Mucosa of rectum (tissue), 2 donors: ENCODE data around the gene LRRC8D.

Source experiments
- H3K27ac ChIP-seq, 2 donors: one replicate each; pipeline ENCODE4 v1.7.0; 2013; ENCODE audit warnings: inconsistent platforms in 2 of 2, low read depth in 2 of 2, low read length in 2 of 2
- H3K27me3 ChIP-seq, 2 donors: one replicate each; pipeline ENCODE4 v1.7.0; 2013; ENCODE audit warnings: low read length in 2 of 2; ENCODE audit not compliant: control insufficient read depth in 2 of 2, insufficient read depth in 2 of 2
- H3K36me3 ChIP-seq, 2 donors: one replicate each; pipeline ENCODE4 v1.7.0; 2013; ENCODE audit warnings: low read length in 2 of 2; ENCODE audit not compliant: control insufficient read depth in 2 of 2, insufficient read depth in 2 of 2
- H3K4me1 ChIP-seq, 2 donors: one replicate each; pipeline ENCODE4 v1.7.0; 2013; ENCODE audit warnings: low read length in 2 of 2, mild to moderate bottlenecking in 1 of 2; ENCODE audit not compliant: control insufficient read depth in 2 of 2, insufficient read depth in 2 of 2
- H3K4me3 ChIP-seq, 2 donors: one replicate each; pipeline ENCODE4 v1.7.0; 2013; ENCODE audit warnings: low read length in 2 of 2
- H3K9ac ChIP-seq, 2 donors: one replicate each; pipeline ENCODE4 v1.7.0; 2013; ENCODE audit warnings: low read length in 2 of 2, low read depth in 1 of 2, mild to moderate bottlenecking in 1 of 2
- H3K9me3 ChIP-seq, 2 donors: one replicate each; pipeline ENCODE4 v1.7.0; 2013; ENCODE audit warnings: low read length in 2 of 2; ENCODE audit not compliant: control insufficient read depth in 2 of 2
- donor health status: healthy.
- donor health status: Normal muscosa, but diverticular disease.

The LRRC8D gene

GRCh38 chr1:89843273-89844130 is 22.7 kb downstream of the LRRC8D start:
- Histone ChIP-seq H3K27ac (peak overlapping the region; percentile 57 to 77), H3K27me3 (no peaks in the 10 kb centered on the region), H3K4me3 (peak overlapping the region; percentile 86 to 95), H3K4me1 (peaks cover 7 to 12% of the 10 kb centered on the region in 2 donors), H3K36me3 (peaks cover 0 to 3% of the 10 kb centered on the region in 2 donors), H3K9ac (peak overlapping the region; percentile 68 to 72), H3K9me3 (no peaks in the 10 kb centered on the region)

GRCh38 chr1:89844241-89844807 is 23.5 kb downstream of the LRRC8D start:
- no peaks in the 10 kb centered on the region for H3K9me3 ChIP-seq
- peak overlapping the region; percentile 86 to 95 for H3K4me3 ChIP-seq
- H3K27ac ChIP-seq = peak overlapping the region in 1 of 2 donors; percentile 77
- H3K4me1 ChIP-seq = peaks cover 7 to 12% of the 10 kb centered on the region in 2 donors
- H3K27me3 ChIP-seq = no peaks in the 10 kb centered on the region
- peaks cover 0 to 6% of the 10 kb centered on the region in 2 donors for H3K36me3 ChIP-seq
- H3K9ac ChIP-seq = peak overlapping the region; percentile 68 to 72

GRCh38 chr1:89844860-89845259 is 24.0 kb downstream of the LRRC8D start:
- no peak overlapping the region for H3K9ac ChIP-seq
- peaks cover 0 to 6% of the 10 kb centered on the region in 2 donors for H3K36me3 ChIP-seq
- peaks cover 7 to 12% of the 10 kb centered on the region in 2 donors for H3K4me1 ChIP-seq
- no peaks in the 10 kb centered on the region for H3K9me3 ChIP-seq
- no peak overlapping the region for H3K27ac ChIP-seq
- H3K27me3 ChIP-seq = no peaks in the 10 kb centered on the region
- H3K4me3 ChIP-seq = peak overlapping the region in 1 of 2 donors; percentile 34

GRCh38 chr1:89847191-89847729 is 26.4 kb downstream of the LRRC8D start:
- H3K27ac ChIP-seq = no peak overlapping the region
- peaks cover 0 to 11% of the 10 kb centered on the region in 2 donors for H3K36me3 ChIP-seq
- H3K27me3 ChIP-seq = no peaks in the 10 kb centered on the region
- no peaks in the 10 kb centered on the region for H3K9me3 ChIP-seq
- H3K9ac ChIP-seq = no peak overlapping the region
- no peak overlapping the region for H3K4me3 ChIP-seq
- peaks cover 7 to 12% of the 10 kb centered on the region in 2 donors for H3K4me1 ChIP-seq

DNA sequence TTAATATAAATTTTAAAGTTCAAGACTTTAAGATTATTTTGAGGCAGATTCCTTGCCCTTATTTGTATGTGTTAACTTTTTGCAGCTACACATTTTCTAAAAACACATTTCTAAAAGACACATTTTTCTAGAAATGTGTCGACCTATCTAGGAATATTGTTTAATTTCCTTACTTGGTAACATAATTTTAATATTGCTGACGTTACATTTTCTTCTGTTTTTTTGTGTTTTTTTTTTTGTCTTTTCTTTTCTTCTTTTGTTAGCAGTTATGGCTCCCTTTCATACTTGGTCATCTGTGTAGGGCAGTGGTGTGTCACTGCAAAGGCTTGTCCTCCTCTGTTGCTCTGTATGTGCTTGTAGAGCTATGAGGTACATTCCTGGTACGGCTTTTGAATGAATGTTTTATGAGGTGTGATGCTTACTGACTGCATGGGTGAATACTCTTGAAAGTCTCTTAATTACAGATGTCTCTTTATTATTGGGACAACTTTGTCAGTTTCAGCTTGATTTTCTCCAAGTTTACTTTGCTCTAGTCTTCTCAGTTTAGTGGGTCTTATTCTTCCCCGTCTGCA is 30.1 kb downstream of the LRRC8D start:
- Histone ChIP-seq H3K27ac (no peak overlapping the region), H3K27me3 (no peaks in the 10 kb centered on the region), H3K9ac (no peak overlapping the region), H3K9me3 (no peaks in the 10 kb centered on the region), H3K4me1 (no peaks in the 10 kb centered on the region), H3K36me3 (peaks cover 2 to 13% of the 10 kb centered on the region in 2 donors), H3K4me3 (no peak overlapping the region)

DNA sequence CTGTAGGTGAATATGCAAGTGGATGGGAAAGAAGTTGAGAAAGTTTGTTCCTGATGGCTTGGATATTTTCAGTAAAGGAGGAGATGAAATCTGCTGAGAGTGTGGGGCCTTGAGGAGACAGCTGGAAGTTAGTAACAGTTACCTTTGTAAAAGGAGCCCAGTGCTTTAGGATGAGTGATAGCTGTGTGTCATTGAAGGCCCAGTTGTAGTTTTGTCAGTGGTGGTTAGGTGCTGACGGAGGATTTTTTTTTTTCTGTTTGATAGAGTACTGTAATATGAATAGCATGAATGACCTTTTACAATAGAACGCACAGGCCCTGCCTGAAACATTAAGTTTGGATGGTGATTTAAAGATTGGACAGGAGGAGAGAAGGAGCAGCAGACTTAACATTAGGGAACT is 33.3 kb downstream of the LRRC8D start:
- Histone ChIP-seq H3K4me3 (no peak overlapping the region), H3K9ac (no peak overlapping the region), H3K4me1 (no peaks in the 10 kb centered on the region), H3K27ac (no peak overlapping the region), H3K9me3 (no peaks in the 10 kb centered on the region), H3K27me3 (no peaks in the 10 kb centered on the region), H3K36me3 (peaks cover 2 to 7% of the 10 kb centered on the region in 2 donors)

GRCh38 chr1:89855413-89856123 is 34.7 kb downstream of the LRRC8D start:
- no peaks in the 10 kb centered on the region for H3K9me3 ChIP-seq
- no peak overlapping the region for H3K9ac ChIP-seq
- no peak overlapping the region for H3K27ac ChIP-seq
- H3K4me1 ChIP-seq = no peaks in the 10 kb centered on the region
- no peak overlapping the region for H3K4me3 ChIP-seq
- H3K27me3 ChIP-seq = no peaks in the 10 kb centered on the region
- H3K36me3 ChIP-seq = peaks cover 2 to 7% of the 10 kb centered on the region in 2 donors

- Histone ChIP-seq H3K27me3 (no peaks in the 10 kb centered on the region), H3K36me3 (peaks cover 0 to 4% of the 10 kb centered on the region in 2 donors), H3K9ac (no peak overlapping the region), H3K9me3 (no peaks in the 10 kb centered on the region), H3K4me1 (peaks cover 0 to 2% of the 10 kb centered on the region in 2 donors), H3K27ac (no peak overlapping the region), H3K4me3 (no peak overlapping the region)
Measured at GRCh38 chr1:89863165-89863830, 42.5 kb downstream of the LRRC8D start.

DNA sequence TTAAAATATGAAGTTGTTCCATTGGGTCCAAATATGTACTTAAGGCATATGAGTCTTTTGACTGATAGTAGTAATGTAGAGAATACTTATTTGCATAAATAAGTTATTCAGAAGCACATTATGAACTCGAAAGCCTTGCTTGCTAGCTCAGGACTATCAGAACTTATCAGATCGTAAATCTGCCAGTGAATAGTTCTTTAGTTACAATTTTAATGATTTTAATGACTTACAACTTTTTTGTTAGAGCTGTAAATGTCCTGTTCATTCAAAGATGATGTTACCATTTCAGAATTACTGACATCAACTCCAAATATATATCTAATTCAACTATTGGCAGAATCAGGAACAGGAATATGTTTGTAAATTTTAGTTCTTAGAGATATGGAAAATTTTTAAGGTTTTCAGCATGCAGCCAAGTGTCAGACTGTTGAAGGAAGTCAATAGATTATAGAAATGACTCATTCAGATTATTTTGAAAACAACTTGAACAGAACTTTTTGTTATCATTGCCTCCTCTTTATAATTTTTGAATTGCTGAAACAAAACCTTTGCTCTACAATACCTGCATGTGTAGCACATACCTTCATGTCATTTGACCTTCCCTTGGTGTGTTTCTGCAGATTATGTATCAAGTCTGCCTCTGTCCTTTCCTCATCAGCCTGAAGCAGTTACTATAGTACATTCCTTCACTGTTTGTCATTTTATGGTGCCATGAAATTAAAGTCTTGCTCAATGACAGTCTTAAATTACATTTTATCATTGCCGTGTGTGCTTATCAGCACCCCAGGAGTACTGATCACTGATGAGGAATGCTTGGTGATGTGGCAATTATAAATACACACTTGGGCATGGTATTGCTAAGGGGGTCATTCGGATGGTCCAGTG is 44.9 kb downstream of the LRRC8D start:
- Histone ChIP-seq H3K27me3 (no peaks in the 10 kb centered on the region), H3K9ac (no peak overlapping the region), H3K36me3 (peaks cover 0 to 4% of the 10 kb centered on the region in 2 donors), H3K9me3 (no peaks in the 10 kb centered on the region), H3K27ac (no peak overlapping the region), H3K4me3 (no peak overlapping the region), H3K4me1 (peaks cover 0 to 2% of the 10 kb centered on the region in 2 donors)
